ENCODE measurements around the gene GRM4.

The GRM4 gene

DNA sequence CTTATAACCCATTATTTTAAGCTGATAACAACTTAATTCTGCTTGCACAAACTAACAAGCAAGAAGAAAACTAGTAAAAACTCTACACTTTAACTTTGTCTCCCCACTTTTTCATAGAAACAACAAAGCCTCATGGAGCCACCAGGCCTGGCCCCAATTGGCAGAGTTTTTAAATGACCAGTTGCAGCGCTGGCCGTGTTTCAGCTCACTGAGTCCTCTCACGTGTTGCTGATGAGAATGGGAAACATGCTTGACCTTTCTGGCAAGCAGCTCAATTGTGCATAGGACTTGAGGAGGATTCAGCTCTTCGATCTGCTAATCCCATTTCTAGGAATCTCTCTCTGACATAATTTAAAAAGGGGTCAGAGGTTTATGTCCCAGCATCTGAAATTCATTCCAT is 24.5 kb upstream of the GRM4 start:
- TF ChIP-seq, protein P1, sequence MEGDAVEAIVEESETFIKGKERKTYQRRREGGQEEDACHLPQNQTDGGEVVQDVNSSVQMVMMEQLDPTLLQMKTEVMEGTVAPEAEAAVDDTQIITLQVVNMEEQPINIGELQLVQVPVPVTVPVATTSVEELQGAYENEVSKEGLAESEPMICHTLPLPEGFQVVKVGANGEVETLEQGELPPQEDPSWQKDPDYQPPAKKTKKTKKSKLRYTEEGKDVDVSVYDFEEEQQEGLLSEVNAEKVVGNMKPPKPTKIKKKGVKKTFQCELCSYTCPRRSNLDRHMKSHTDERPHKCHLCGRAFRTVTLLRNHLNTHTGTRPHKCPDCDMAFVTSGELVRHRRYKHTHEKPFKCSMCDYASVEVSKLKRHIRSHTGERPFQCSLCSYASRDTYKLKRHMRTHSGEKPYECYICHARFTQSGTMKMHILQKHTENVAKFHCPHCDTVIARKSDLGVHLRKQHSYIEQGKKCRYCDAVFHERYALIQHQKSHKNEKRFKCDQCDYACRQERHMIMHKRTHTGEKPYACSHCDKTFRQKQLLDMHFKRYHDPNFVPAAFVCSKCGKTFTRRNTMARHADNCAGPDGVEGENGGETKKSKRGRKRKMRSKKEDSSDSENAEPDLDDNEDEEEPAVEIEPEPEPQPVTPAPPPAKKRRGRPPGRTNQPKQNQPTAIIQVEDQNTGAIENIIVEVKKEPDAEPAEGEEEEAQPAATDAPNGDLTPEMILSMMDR (IDR thresholded peaks at IDR 0.05; ENCODE audit: low read depth, low read length), result no peak
- DNase-seq (ENCODE audit: extremely low read depth, low read depth), result no peak

DNA sequence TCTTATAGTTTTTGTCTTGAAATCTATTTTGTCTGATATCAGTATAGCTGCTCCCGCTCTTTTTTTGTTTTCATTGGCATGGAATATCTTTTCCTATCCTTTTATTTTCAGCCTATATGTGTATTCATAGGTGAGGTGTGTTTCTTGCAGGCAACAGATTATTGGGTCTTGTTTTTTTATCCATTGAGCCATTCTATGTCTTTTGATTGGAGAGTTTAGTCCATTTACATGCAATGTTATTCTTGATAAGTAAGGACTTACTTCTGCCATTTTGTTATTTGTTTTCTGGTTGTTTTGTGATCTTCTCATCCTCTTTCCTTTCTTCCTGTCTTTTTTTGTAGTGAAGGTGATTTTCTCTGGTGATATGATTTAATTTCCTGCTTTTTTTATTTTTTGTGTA is 24.0 kb upstream of the GRM4 start:
- TF ChIP-seq, protein P1 (IDR thresholded peaks at IDR 0.05; ENCODE audit: low read depth, low read length), result no peak

DNA sequence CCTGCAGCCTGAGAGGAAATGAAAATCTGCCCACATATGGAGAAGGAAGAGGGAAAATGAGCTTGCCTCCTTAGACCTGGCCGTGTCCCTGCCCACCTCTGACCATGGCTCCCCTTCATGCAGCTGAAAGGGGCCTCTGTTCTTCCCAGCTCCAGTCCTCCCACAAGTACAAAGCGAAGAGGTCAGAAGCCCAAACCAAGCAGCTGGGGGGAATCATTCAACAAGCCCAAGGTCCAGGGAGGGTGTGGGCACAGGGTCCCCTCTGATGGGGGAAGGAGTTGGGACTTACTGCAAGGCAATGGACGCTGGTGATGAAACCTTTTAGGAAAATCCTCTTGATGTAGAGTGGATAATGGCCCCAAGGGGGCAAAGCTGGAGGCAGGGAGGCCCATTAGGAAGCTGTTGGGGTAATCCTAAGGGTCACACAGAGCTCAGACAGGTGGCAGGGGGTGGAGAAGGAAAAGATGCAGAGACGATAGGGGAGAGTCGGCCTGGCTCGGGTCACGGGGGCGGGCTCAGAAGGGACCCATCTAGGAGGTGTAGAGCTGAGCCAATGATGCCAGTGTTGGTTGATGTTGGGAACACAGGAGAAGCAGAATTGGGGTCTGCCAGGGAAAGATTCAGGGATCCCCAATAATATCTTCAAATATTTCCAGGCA is 16.1 kb upstream of the GRM4 start:
- TF ChIP-seq, protein P1 (IDR thresholded peaks at IDR 0.05; ENCODE audit: low read depth, low read length), result no peak
- DNase-seq (ENCODE audit: extremely low read depth, low read depth), result no peak

More for the DNA sequence above, 24.0 kb upstream of the GRM4 start:
- no peak for DNase-seq (ENCODE audit: extremely low read depth, low read depth)

DNA sequence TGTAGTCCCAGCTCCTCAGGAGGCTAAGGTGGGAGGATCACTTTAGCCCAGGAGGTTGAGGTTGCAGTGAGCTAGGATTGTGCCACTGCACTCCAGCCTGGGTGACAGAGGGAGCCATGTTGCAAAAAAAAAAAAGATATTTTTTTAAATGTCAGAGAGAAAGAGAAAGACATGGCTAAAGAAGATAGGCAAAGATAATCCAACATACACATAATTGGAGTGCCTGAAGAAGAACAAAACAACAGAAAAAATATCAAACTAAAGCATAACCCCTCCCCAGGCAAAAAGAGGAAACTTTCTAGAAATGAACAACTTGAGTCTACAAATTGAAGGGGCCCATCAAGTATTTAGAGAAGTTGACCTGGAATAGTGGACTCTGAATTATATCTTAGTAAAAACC is 14.0 kb upstream of the GRM4 start:
- DNase-seq (ENCODE audit: extremely low read depth, low read depth), result no peak
- TF ChIP-seq, protein P1 (IDR thresholded peaks at IDR 0.05; ENCODE audit: low read depth, low read length), result no peak

DNA sequence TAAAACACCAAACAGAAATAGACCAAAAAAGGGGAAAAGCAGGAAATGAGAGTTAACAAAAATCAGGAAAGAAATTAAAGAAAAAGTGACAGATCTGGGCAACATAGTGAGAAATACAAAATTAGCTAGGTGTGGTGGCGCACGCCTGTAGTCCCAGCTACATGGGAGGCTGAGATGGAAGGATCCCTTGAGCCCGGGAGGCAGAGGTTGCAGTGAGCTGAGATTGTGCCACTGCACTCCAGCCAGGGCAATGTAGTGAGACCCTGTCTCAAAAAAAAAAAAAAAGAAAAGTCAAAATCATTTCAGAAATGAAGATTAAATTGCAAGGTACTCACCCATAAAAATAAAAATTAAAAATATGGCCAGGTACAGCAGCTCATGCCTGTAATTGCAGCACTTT is 13.0 kb upstream of the GRM4 start:
- TF ChIP-seq, protein P1 (IDR thresholded peaks at IDR 0.05; ENCODE audit: low read depth, low read length), result no peak
- no peak for DNase-seq (ENCODE audit: extremely low read depth, low read depth)

DNA sequence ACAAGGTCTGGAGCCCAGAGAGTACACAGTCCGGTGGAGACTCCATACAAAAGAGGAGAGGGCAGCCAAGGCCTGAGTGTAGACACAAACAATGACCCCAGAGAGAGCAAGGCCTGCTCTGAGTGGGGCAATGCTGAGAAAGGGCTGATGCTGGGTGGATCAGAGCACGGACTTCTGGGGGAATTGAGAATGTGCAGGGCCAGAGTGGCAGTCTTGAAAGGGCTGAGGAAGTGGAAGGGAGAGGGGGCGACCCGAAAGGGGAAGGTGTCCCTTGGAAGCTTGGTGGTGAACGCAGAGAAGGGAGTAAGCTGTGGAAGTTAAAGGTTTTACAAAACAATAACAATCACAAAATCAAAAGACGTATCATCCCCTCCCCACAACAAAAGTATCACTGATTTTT is 12.0 kb upstream of the GRM4 start:
- DNase-seq (ENCODE audit: extremely low read depth, low read depth), result no peak
- TF ChIP-seq, protein P1 (IDR thresholded peaks at IDR 0.05; ENCODE audit: low read depth, low read length), result no peak

DNA sequence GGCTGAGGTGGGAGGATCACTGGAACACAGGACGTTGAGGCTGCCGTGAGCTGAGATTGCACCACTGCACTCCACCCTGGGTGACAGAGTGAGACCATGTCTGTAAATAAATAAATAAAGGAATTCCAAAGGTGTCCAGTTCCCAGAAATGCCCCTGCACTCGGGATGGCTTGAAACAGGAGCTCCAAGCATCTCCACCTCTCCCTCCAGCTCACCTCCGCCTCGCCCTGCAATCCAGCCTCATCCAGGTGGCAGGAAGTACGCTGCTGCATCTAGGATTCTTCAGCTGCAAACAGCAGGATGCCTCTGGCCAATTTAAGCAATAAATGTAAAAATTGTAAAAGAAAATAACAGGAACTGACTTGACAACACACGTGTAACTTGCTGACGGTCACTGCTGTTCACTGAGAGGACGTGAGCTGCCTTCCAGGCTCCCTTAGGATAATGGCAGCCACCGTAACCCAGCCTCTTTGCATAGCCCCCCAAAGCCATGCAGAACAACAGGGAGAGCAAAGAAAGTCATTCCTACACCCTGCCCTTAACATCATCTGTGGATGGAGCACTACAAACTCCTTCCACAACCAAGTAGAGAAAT is 11.4 kb upstream of the GRM4 start:
- TF ChIP-seq, protein P1 (IDR thresholded peaks at IDR 0.05; ENCODE audit: low read depth, low read length), result no peak
- DNase-seq (ENCODE audit: extremely low read depth, low read depth), result no peak
